Measurements from ENCODE around the gene ZMYND19.

ZMYND19 gene

GRCh38 chr9:137620048-137620405 lies 29.7 kb upstream of the ZMYND19 start:
- DNase-seq (ENCODE audit: low read depth), result no peak
- TF ChIP-seq CTCF (IDR thresholded peaks at IDR 0.05; ENCODE audit: low read length, missing control alignments), result no peak
- H3K4me3 ChIP-seq (replicated peaks; ENCODE audit: low read depth, low read length), result peak overlapping the region; percentile 61

GRCh38 chr9:137619240-137620047 lies 29.1 kb upstream of the ZMYND19 start:
- no peak for TF ChIP-seq CTCF (IDR thresholded peaks at IDR 0.05; ENCODE audit: low read length, missing control alignments)
- peak overlapping the region; percentile 61 for H3K4me3 ChIP-seq (replicated peaks; ENCODE audit: low read depth, low read length)
- peak; percentile 57 for DNase-seq (ENCODE audit: low read depth)

GRCh38 chr9:137618105-137619067 lies 28.1 kb upstream of the ZMYND19 start, which contains the start of gene EHMT1:
EHMT1 (plus strand) TSS chr9:137619005; CDS start chr9:137619029, 24 bp downstream.
- H3K4me3 ChIP-seq (replicated peaks; ENCODE audit: low read depth, low read length), result peak within 1 kb of the TSS; percentile 98
- peak; percentile 85 for DNase-seq (ENCODE audit: low read depth)
- TF ChIP-seq CTCF (IDR thresholded peaks at IDR 0.05; ENCODE audit: low read length, missing control alignments), result no peak

- DNase-seq (ENCODE audit: low read depth), result no peak
- no peak for TF ChIP-seq CTCF (IDR thresholded peaks at IDR 0.05; ENCODE audit: low read length, missing control alignments)
- no peak overlapping the region for H3K4me3 ChIP-seq (replicated peaks; ENCODE audit: low read depth, low read length)
Observed at GRCh38 chr9:137615387-137615871, 25.1 kb upstream of the ZMYND19 start.

GRCh38 chr9:137614631-137615386 lies 24.5 kb upstream of the ZMYND19 start:
- TF ChIP-seq CTCF (IDR thresholded peaks at IDR 0.05; ENCODE audit: low read length, missing control alignments), result no peak
- no peak overlapping the region for H3K4me3 ChIP-seq (replicated peaks; ENCODE audit: low read depth, low read length)
- DNase-seq (ENCODE audit: low read depth), result no peak

- no peak for TF ChIP-seq CTCF (IDR thresholded peaks at IDR 0.05; ENCODE audit: low read length, missing control alignments)
- DNase-seq (ENCODE audit: low read depth), result no peak
- no peak overlapping the region for H3K4me3 ChIP-seq (replicated peaks; ENCODE audit: low read depth, low read length)
Observed at GRCh38 chr9:137613738-137614523, 23.6 kb upstream of the ZMYND19 start.

Data from fibroblast of pulmonary artery (primary cell).